SU-DHL-6 (cell line): ENCODE data around the gene KIF1C.

Experiments used
- CTCF ChIP-seq: fragments of 200-600 bp; sonication (generic); IDR thresholded peaks from one replicate; pipeline ENCODE4 v1.5.1; 2017; ENCODE audit warnings: antibody characterized with exemption, mild to moderate bottlenecking, low read length, moderate library complexity; ENCODE audit not compliant: insufficient read depth, poor library complexity, severe bottlenecking
- EZH2phosphoT487 ChIP-seq: fragments of 200-600 bp; sonication (generic), shearing (Covaris generic); conservative IDR thresholded peaks from 2 replicates; pipeline ENCODE4 v1.6.1; 2018; ENCODE audit warnings: mild to moderate bottlenecking, antibody characterized with exemption, low read length, moderate library complexity, mixed read lengths

GRCh38 chr17:4972752-4973151 is 25.0 kb upstream of the KIF1C start:
- TF ChIP-seq EZH2phosphoT487 (no peak), CTCF (no peak)
